WTC11 (cell line): ENCODE results near the gene BTBD17. TPM values are rescaled to one million over a fixed set of nuclear protein-coding genes. Genes with fewer than 3 reads are reported as not detected.

Experiments used
- ATAC-seq: fragments of 200-7000 bp; cut with Tn5 transposase; 2 replicates; pipeline ENCODE4 v1.10.0; 2021; ENCODE audit warnings: mild to moderate bottlenecking, moderate library complexity
- CTCF ChIA-PET: fragments of 300-600 bp; sonication (Branson Sonifier 250); formaldehyde crosslinking; loops from one replicate; lab custom pipeline; 2021; ENCODE audit warnings: antibody characterized with exemption; lab: Charles Lee
- POLR2A ChIA-PET: fragments of 350-600 bp; sonication (Branson Sonifier 250); formaldehyde crosslinking; loops from one replicate; lab custom pipeline; 2021; ENCODE audit warnings: antibody characterized with exemption; lab: Charles Lee
- DNase-seq: peaks from one replicate; pipeline ENCODE4 v3.0.0; 2021; ENCODE audit warnings: low spot score
- H3K27ac Mint-ChIP-seq: 2 replicates; pipeline ENCODE4 v1.8.0; 2021; ENCODE audit warnings: mixed read lengths
- H3K27me3 Mint-ChIP-seq: 2 replicates; pipeline ENCODE4 v1.8.0; 2021; ENCODE audit warnings: low read depth, mild to moderate bottlenecking, moderate library complexity, mixed read lengths
- H3K36me3 Mint-ChIP-seq: 2 replicates; pipeline ENCODE4 v1.8.0; 2021; ENCODE audit warnings: mixed read lengths
- H3K4me1 Mint-ChIP-seq: 2 replicates; pipeline ENCODE4 v1.8.0; 2022; ENCODE audit warnings: mixed read lengths
- H3K4me3 Mint-ChIP-seq: 2 replicates; pipeline ENCODE4 v1.8.0; 2021; ENCODE audit warnings: mild to moderate bottlenecking, moderate library complexity, mixed read lengths
- H3K9me3 Mint-ChIP-seq: 2 replicates; pipeline ENCODE4 v1.8.0; 2021; ENCODE audit warnings: mixed read lengths
- AR ChIP-seq: fragments of 250-450 bp; sonication (Bioruptor Pico); IDR thresholded peaks from 2 replicates; pipeline ENCODE4 v1.9.0; 2021; ENCODE audit warnings: mild to moderate bottlenecking
- ATF6 ChIP-seq: sonication (generic); formaldehyde crosslinking; IDR thresholded peaks from 2 replicates; pipeline ENCODE4 v1.8.1; 2023; ENCODE audit warnings: mild to moderate bottlenecking, missing genetic modification reagents
- CBFB ChIP-seq: sonication (generic); formaldehyde crosslinking; IDR thresholded peaks from 2 replicates; pipeline ENCODE4 v1.8.1; 2022; ENCODE audit warnings: mild to moderate bottlenecking, low read depth, missing genetic modification reagents
- CREB1 ChIP-seq: sonication (generic); formaldehyde crosslinking; IDR thresholded peaks from 2 replicates; pipeline ENCODE4 v1.8.0; 2023; ENCODE audit warnings: mild to moderate bottlenecking, missing genetic modification reagents
- E2F1 ChIP-seq: sonication (generic); formaldehyde crosslinking; IDR thresholded peaks from 2 replicates; pipeline ENCODE4 v1.8.0; 2022; ENCODE audit warnings: mild to moderate bottlenecking, missing genetic modification reagents
- E2F4 ChIP-seq: sonication (generic); formaldehyde crosslinking; IDR thresholded peaks from 2 replicates; pipeline ENCODE4 v1.8.1; 2022; ENCODE audit warnings: low read depth, mild to moderate bottlenecking, moderate library complexity, missing genetic modification reagents, borderline replicate concordance
- E2F5 ChIP-seq: sonication (generic); formaldehyde crosslinking; IDR thresholded peaks from 2 replicates; pipeline ENCODE4 v1.8.1; 2022; ENCODE audit warnings: mild to moderate bottlenecking, moderate library complexity, missing genetic modification reagents
- ELF4 ChIP-seq: sonication (generic); formaldehyde crosslinking; IDR thresholded peaks from 2 replicates; pipeline ENCODE4 v1.8.1; 2022; ENCODE audit warnings: low read depth, mild to moderate bottlenecking, moderate library complexity, missing genetic modification reagents
- GRHL2 ChIP-seq: fragments of 250-450 bp; sonication (Bioruptor Pico); IDR thresholded peaks from 2 replicates; pipeline ENCODE4 v1.8.0; 2022; ENCODE audit warnings: mild to moderate bottlenecking, moderate library complexity; ENCODE audit not compliant: insufficient replicate concordance, severe bottlenecking
- HMGA2 ChIP-seq: fragments of 250-450 bp; sonication (Bioruptor Pico); IDR thresholded peaks from 2 replicates; pipeline ENCODE4 v1.4.0; 2021; ENCODE audit warnings: mild to moderate bottlenecking, moderate library complexity
- JAZF1 ChIP-seq: fragments of 250-450 bp; sonication (Bioruptor Pico); IDR thresholded peaks from 2 replicates; pipeline ENCODE4 v1.9.0; 2021; ENCODE audit warnings: moderate library complexity, mild to moderate bottlenecking, inconsistent platforms
- JUN ChIP-seq: sonication (generic); formaldehyde crosslinking; IDR thresholded peaks from 2 replicates; pipeline ENCODE4 v1.8.0; 2023; ENCODE audit warnings: mild to moderate bottlenecking, missing genetic modification reagents
- NR1H2 ChIP-seq: sonication (generic); formaldehyde crosslinking; IDR thresholded peaks from 2 replicates; pipeline ENCODE4 v1.9.0; 2021; ENCODE audit warnings: mild to moderate bottlenecking, moderate library complexity, missing genetic modification reagents
- OVOL2 ChIP-seq: fragments of 250-450 bp; sonication (Bioruptor Pico); IDR thresholded peaks from 2 replicates; pipeline ENCODE4 v1.9.0; 2021; ENCODE audit warnings: mild to moderate bottlenecking, borderline replicate concordance
- RORB ChIP-seq: fragments of 250-450 bp; sonication (Bioruptor Pico); IDR thresholded peaks from 2 replicates; pipeline ENCODE4 v1.9.0; 2021; ENCODE audit warnings: mild to moderate bottlenecking
- SMAD3 ChIP-seq: sonication (generic); formaldehyde crosslinking; IDR thresholded peaks from 2 replicates; pipeline ENCODE4 v1.8.0; 2022; ENCODE audit warnings: missing genetic modification reagents, mild to moderate bottlenecking, borderline replicate concordance
- SOX15 ChIP-seq: fragments of 250-450 bp; sonication (Bioruptor Pico); IDR thresholded peaks from 2 replicates; pipeline ENCODE4 v1.9.0; 2021; ENCODE audit warnings: mild to moderate bottlenecking
- ZNF121 ChIP-seq: sonication (generic); formaldehyde crosslinking; IDR thresholded peaks from 2 replicates; pipeline ENCODE4 v1.8.0; 2023; ENCODE audit warnings: missing genetic modification reagents
- ZNF232 ChIP-seq: sonication (generic); formaldehyde crosslinking; IDR thresholded peaks from 2 replicates; pipeline ENCODE4 v1.8.0; 2022; ENCODE audit warnings: mild to moderate bottlenecking, missing genetic modification reagents
- ZNF416 ChIP-seq: fragments of 250-450 bp; sonication (Bioruptor Pico); IDR thresholded peaks from 2 replicates; pipeline ENCODE4 v1.9.0; 2021; ENCODE audit warnings: mild to moderate bottlenecking, inconsistent platforms
- total RNA-seq: library from RNA; stranded (reverse); gene quantifications from 3 replicates; pipeline ENCODE4 v1.2.3, GENCODE V29; 2021

Gene BTBD17
- total RNA-seq, 1 experiment from 2014 or later: 0.94 TPM

- no peak for TF ChIP-seq ATF6 (CRISPR knock-in tag)
- TF ChIP-seq SMAD3 (CRISPR knock-in tag): no peak
- no peak for TF ChIP-seq NR1H2
- TF ChIP-seq OVOL2 (CRISPR knock-in tag): no peak
- TF ChIP-seq CBFB (CRISPR knock-in tag): no peak
- no peak for TF ChIP-seq E2F4
- no peak for TF ChIP-seq ZNF121
- TF ChIP-seq CREB1 (CRISPR knock-in tag): no peak
Observed at GRCh38 chr17:74318391-74318790, 43.3 kb downstream of the BTBD17 start (continued).

GRCh38 chr17:74317071-74317470 is 44.6 kb downstream of the BTBD17 start:
- ChIA-PET POLR2A (no interaction called here), CTCF (interaction anchor here (1.2 to 2.0 kb wide), 4 partner anchors 32 to 51 kb away, joined by 4 to 9 read pairs (median 7); partner anchors contain the start of gene BTBD17)
- H3K27me3 Mint-ChIP-seq: peaks cover 3% of the 10 kb centered on the region

GRCh38 chr17:74316220-74316619 is 45.4 kb downstream of the BTBD17 start:
- H3K27ac Mint-ChIP-seq: no peak overlapping the region
- ChIA-PET POLR2A (no interaction called here), CTCF (interaction anchor here (1.2 to 2.0 kb wide), 5 partner anchors 20 to 52 kb away, joined by 4 to 9 read pairs (median 6); partner anchors contain the start of gene BTBD17)
- DNase-seq: no peak
- H3K9me3 Mint-ChIP-seq: peaks cover 6% of the 10 kb centered on the region
- no peaks in the 10 kb centered on the region for H3K4me1 Mint-ChIP-seq
- no peak overlapping the region for H3K4me3 Mint-ChIP-seq
- H3K27me3 Mint-ChIP-seq: no peaks in the 10 kb centered on the region; the same call in none of the 2 replicates
- no peak for ATAC-seq
- H3K36me3 Mint-ChIP-seq: peaks cover 4% of the 10 kb centered on the region; the same call in 1 of the 2 replicates
- TF ChIP-seq SOX15 (CRISPR knock-in tag) (no peak), NR1H2 (no peak), JUN (CRISPR knock-in tag) (no peak), GRHL2 (CRISPR knock-in tag) (no peak), HMGA2 (CRISPR knock-in tag) (no peak), RORB (CRISPR knock-in tag) (no peak), ATF6 (CRISPR knock-in tag) (no peak), OVOL2 (CRISPR knock-in tag) (no peak), E2F5 (CRISPR knock-in tag) (no peak), E2F4 (no peak), ELF4 (no peak), ZNF416 (CRISPR knock-in tag) (no peak), E2F1 (no peak), AR (CRISPR knock-in tag) (no peak)

More at GRCh38 chr17:74317071-74317470, 44.6 kb downstream of the BTBD17 start:
- no peak for ATAC-seq
- H3K27ac Mint-ChIP-seq: no peak overlapping the region
- H3K36me3 Mint-ChIP-seq: peaks cover 4% of the 10 kb centered on the region; the same call in 1 of the 2 replicates
- H3K4me3 Mint-ChIP-seq: no peak overlapping the region
- TF ChIP-seq JAZF1 (CRISPR knock-in tag) (no peak), ZNF232 (no peak)
- peaks cover 6% of the 10 kb centered on the region for H3K9me3 Mint-ChIP-seq
- no peak for DNase-seq
- H3K4me1 Mint-ChIP-seq: no peaks in the 10 kb centered on the region
